ENCODE data around the gene PCK1. TPM values are rescaled to one million over a fixed set of nuclear protein-coding genes. Genes with fewer than 3 reads are reported as not detected.

PCK1 gene
- total and polyA plus RNA-seq, 2 of the 8 experiments (the other 6 are each of a cell fraction or from before 2014, with no cell fraction given) = not detected

- H3K27me3 ChIP-seq (replicated peaks in 1 of 4; ENCODE audit: control insufficient read depth in 3 of 4, extremely low read depth in 1 of 4, insufficient read depth in 3 of 4, low read length in 3 of 4) = peaks cover 0 to 4% (median 0%) of the 10 kb centered on the region in 4 experiments; a peak in 3 of 7 replicates
- no peak overlapping the region for H3K14ac ChIP-seq (ENCODE audit: insufficient read length)
- no peak overlapping the region for H3K23ac ChIP-seq (ENCODE audit: insufficient read length)
- H3K9me3 ChIP-seq (ENCODE audit: insufficient read depth in 2 of 2, low read depth in 1 of 2, low read length in 1 of 2) = no peaks in the 10 kb centered on the region
- no peak overlapping the region for H2AFZ ChIP-seq (ENCODE audit: low read length)
- H3K27ac ChIP-seq (ENCODE audit: low read depth, low read length) = no peak overlapping the region
- H4K20me1 ChIP-seq (replicated peaks in 1 of 2; ENCODE audit: control insufficient read depth in 1 of 2, insufficient read depth in 2 of 2, low read length in 2 of 2) = no peaks in the 10 kb centered on the region
- H3K18ac ChIP-seq (ENCODE audit: extremely low read depth, low read length) = no peak overlapping the region
- POLR2A ChIA-PET (ENCODE audit: partially characterized antibody) = interaction anchor here (1.4 kb wide), 1 partner anchor 10 kb away, joined by 3 read pairs; no protein-coding TSS in a partner anchor
- CTCF ChIA-PET (ENCODE audit: partially characterized antibody) = interaction anchor here (0.9 to 4.0 kb wide), 9 partner anchors 7 to 611 kb away, joined by 3 to 22 read pairs (median 4); no protein-coding TSS in a partner anchor
- no peak overlapping the region for H3K4ac ChIP-seq (replicated peaks; ENCODE audit: insufficient read length, low read depth, low read length)
- no peak overlapping the region for H2BK120ac ChIP-seq (replicated peaks; ENCODE audit: low read depth, low read length)
- WGBS, 2 experiments (ENCODE audit: extremely low coverage in 1 of 2, insufficient coverage in 1 of 2, insufficient read length in 1 of 2, insufficient replicate concordance in 2 of 2, low coverage in 1 of 2, low lambda C conversion rate in 2 of 2, missing lambda C conversion rate in 1 of 2) = 91% methylated on average over 11 of the region's 13 CpGs; no CpG with 5 or more reads in 1 of the 2 experiments
- H3K56ac ChIP-seq (replicated peaks; ENCODE audit: insufficient read length, low read depth, low read length) = no peak overlapping the region
- H3K4me2 ChIP-seq (ENCODE audit: insufficient read depth in 1 of 2, low read depth in 2 of 2, low read length in 2 of 2) = no peak overlapping the region
- no peaks in the 10 kb centered on the region for H3K79me1 ChIP-seq (ENCODE audit: low read depth, low read length)
- no peak overlapping the region for H2BK12ac ChIP-seq (ENCODE audit: low read depth, low read length)
- no peak overlapping the region for H4K91ac ChIP-seq (replicated peaks; ENCODE audit: insufficient read length, low read length)
- peaks cover 0 to 4% (median 1%) of the 10 kb centered on the region in 4 experiments; a peak in 3 of 7 replicates for H3K4me1 ChIP-seq (replicated peaks in 1 of 4; ENCODE audit: control insufficient read depth in 3 of 4, insufficient read depth in 4 of 4, low read length in 3 of 4)
- no peak overlapping the region for H2AK5ac ChIP-seq (ENCODE audit: low read depth, low read length)
- H2BK20ac ChIP-seq (ENCODE audit: low read length) = no peak overlapping the region
- no peak overlapping the region for H2BK15ac ChIP-seq (ENCODE audit: low read length)
- no peak overlapping the region; the same call in 1 of the 2 replicates for H4K8ac ChIP-seq (ENCODE audit: extremely low read depth, insufficient read depth, low read length)
- H3K23me2 ChIP-seq (ENCODE audit: low read depth, low read length) = no peaks in the 10 kb centered on the region
- no peak overlapping the region for H3K4me3 ChIP-seq (ENCODE audit: extremely low read depth in 1 of 4, insufficient read depth in 2 of 4, low read depth in 3 of 4, low read length in 4 of 4)
- H4K5ac ChIP-seq (ENCODE audit: insufficient read length, low read depth, low read length) = no peak overlapping the region
- no peak overlapping the region for H2BK5ac ChIP-seq (ENCODE audit: low read depth, low read length)
- no peaks in the 10 kb centered on the region for H3K79me2 ChIP-seq (ENCODE audit: control insufficient read depth in 1 of 2, insufficient read depth in 2 of 2, low read length in 2 of 2)
- H3K36me3 ChIP-seq (ENCODE audit: control insufficient read depth in 2 of 4, insufficient read depth in 4 of 4, low read length in 3 of 4) = no peaks in the 10 kb centered on the region
- no peak for FAIRE-seq
- no peak for DNase-seq (ENCODE audit: low read depth in 1 of 2, low spot score in 2 of 2)
- H3K9ac ChIP-seq (replicated peaks in 1 of 4; ENCODE audit: extremely low read depth in 1 of 4, low read depth in 3 of 4, low read length in 3 of 4) = no peak overlapping the region
- no peak for TF ChIP-seq CHD1 (IDR thresholded peaks at IDR 0.05; ENCODE audit: low read depth, low read length)
- TF ChIP-seq MAX (IDR thresholded peaks at IDR 0.05) = no peak
- TF ChIP-seq TEAD4 (IDR thresholded peaks at IDR 0.05; ENCODE audit: low read depth, low read length) = no peak
- no peak for TF ChIP-seq BRCA1 (IDR thresholded peaks at IDR 0.05; ENCODE audit: low read depth, low read length)
- TF ChIP-seq EZH2 (IDR thresholded peaks at IDR 0.05; ENCODE audit: low read depth, low read length, severe bottlenecking) = no peak
- TF ChIP-seq MAFK (IDR thresholded peaks at IDR 0.05; ENCODE audit: low read depth, low read length) = no peak
- no peak for TF ChIP-seq TBP (IDR thresholded peaks at IDR 0.05; ENCODE audit: low read depth, low read length)
- no peak for TF ChIP-seq HDAC6 (IDR thresholded peaks at IDR 0.05; ENCODE audit: low read depth, low read length)
- no peak for TF ChIP-seq CTBP2 (IDR thresholded peaks at IDR 0.05; ENCODE audit: borderline replicate concordance, insufficient read depth, insufficient read length, low read length)
- TF ChIP-seq E2F6 (IDR thresholded peaks at IDR 0.05) = no peak
- no peak for TF ChIP-seq JUND (IDR thresholded peaks at IDR 0.05; ENCODE audit: low read length)
- no peak for TF ChIP-seq POLR2AphosphoS5 (IDR thresholded peaks at IDR 0.05; ENCODE audit: low read depth, low read length)
Observed at GRCh38 chr20:57568088-57568896, 7.4 kb downstream of the PCK1 start.

Measured in H1 (cell line).